Measurements from ENCODE around the gene GOLGA8F.
"Not testable (repeated sequence)": the region's sequence is repeated elsewhere in the genome, so short reads cannot be mapped to it uniquely, and the experiment has no call there.

GOLGA8F gene, protein sequence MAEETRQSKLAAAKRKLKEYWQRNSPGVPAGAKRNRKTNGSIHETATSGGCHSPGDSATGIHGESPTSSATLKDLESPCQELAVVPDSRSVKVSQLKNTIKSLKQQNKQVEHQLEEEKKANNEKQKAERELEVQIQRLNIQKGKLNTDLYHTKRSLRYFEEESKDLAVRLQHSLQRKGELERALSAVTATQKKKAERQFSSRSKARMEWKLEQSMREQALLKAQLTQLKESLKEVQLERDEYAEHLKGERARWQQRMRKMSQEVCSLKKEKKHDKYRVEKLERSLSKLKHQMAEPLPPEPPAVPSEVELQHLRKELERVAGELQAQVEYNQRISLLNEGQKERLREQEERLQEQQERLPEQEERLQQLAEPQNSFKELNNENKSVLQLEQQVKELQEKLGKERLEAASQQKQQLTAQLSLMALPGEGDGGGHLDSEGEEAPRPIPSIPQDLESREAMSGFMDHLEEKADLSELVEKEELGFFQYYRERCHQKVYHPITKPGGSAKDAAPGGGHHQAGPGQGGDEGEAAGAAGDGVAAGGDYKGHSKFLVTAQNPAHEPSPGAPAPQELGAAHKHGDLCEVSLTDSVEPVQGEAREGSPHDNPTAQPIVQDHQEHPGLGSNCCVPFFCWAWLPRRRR

DNA sequence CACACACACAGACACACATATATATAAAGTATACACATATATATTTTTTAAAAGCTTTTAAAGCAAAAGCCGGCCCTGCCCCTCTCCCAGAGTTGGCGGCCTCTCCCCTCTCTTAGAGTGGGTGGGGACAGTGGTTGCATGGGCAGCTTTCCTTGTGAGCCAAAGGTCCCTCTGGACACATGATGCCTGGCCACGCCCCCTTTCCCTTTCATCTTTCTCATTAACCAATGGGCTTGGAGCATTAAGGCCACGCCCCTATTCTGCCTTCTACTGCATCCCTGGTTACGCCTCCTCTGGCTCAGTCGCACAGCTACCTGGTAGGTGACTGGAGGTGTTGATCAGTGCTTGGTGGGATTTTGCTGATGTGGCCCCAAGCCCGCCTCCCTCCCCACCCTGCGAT is at the start of gene GOLGA8F:
Gene GOLGA8F, plus strand, starts transcription at position 301 of the 400 bp plus-strand sequence. Its CDS starts 98 bp downstream, at position 399.
- DNase-seq = not testable (repeated sequence)

DNA sequence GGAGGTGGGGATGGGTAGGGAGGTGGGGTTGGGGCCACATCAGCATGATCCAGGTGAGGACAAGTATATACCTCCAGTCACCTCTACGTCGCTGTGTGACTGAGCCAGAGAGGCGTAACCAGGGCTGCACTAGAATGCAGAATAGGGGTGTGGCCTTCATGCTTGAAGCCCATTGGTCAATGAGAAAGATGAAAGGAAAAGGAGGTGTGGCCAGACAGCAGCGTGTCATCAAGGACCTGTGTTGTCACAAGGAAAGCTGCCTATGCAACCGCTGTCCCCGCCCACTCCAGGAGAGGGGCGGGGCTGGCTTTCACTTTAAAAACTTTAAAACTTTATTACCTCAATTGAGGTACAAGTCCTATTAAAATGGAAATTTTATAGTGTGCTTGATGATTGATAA is 20.5 kb upstream of the GOLGA8F start, which contains the start of gene GOLGA6L24:
Gene GOLGA6L24, minus strand, starts transcription at position 101 of the 400 bp plus-strand sequence. Its CDS starts 61 bp downstream, at position 40.
- DNase-seq = not testable (repeated sequence)

DNA sequence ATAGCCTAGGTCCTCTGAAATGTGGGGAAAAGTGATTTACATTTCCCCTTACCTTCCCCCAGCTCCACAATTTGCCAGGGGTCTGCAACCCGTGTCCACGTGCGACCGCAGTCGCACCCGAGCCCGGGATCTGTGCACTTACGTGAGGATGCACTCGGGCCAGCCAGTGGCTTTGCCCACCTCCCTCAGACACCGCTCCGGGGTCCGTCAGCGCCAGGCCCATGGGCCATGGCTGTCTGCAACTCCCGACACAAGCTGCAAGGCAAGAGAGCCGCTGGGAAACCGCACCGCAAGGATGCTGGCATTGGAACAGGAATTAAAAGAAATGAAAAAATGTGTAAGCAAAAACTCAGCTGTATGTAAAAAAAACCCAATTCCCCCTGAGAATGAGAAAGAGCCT is 13.0 kb upstream of the GOLGA8F start:
- not testable (repeated sequence) for DNase-seq

DNA sequence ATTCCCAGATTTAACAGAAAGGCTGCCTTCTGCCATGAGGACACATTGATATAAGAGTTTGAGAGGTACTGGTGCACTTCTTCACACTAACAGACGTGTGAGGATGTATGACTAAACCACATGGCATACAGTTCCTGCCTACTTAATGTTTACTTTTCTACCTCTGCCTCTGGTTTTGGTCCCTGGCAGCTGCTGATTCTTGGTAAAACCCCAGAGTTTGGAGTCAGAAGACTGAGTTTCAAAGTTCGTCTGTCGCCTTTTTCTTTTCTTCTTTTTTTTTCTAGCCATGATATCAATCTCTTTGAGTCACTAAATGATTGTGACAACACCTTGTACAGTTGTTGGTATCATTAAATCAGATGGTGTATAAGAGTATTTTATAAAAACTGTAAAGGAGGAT is 1.6 kb downstream of the GOLGA8F start:
- not testable (repeated sequence) for DNase-seq

DNA sequence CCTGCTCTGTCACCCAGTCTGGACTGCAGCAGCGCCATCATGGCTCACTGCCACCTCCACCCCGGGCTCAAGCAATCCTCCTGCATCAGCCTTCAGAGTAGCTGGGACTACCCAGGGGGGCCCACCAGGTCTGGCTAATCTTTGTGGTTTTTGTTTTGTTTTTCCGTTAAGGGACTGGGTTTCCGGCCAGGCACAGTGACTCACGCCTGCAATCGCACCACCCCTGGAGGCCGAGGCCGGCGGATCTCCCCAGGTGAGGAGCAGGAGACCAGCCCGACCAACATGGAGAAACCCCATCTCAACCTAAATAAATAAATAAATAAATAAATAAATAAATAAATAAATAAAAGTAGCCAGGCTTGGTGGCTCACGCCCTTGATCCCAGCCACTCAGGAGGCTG is 17.6 kb downstream of the GOLGA8F start:
- DNase-seq = not testable (repeated sequence)

DNA sequence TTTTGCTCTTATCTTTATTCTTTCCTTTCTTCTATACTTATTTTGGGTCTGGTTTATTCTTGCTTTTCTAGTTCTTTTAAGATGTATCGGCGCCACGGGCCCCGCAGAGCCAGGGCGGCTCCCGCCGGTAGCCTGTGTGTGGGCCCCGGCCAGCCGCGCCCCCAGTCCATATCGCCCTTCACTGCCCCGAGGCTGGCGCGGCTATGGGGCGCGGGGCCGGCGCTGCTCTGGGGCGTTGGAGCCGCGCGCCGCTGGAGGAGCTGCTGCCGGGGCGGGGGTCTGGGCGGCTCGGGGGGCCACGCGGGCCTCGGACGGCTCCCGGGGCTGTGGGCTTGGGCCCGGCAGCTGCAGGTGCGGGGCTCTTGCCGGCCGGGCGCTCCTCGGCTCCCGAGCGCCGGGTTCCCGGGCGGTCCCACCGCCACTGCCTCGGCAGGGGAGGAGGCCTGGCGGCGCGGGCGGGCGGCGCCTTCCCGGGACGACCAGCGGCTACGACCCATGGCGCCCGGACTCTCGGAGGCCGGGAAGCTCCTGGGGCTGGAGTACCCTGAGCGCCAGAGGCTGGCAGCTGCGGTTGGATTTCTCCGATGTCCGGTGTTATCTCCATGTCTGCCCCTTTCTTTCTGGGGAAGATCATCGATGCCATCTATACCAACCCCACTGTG is 24.4 kb downstream of the GOLGA8F start:
- DNase-seq = not testable (repeated sequence)

DNA sequence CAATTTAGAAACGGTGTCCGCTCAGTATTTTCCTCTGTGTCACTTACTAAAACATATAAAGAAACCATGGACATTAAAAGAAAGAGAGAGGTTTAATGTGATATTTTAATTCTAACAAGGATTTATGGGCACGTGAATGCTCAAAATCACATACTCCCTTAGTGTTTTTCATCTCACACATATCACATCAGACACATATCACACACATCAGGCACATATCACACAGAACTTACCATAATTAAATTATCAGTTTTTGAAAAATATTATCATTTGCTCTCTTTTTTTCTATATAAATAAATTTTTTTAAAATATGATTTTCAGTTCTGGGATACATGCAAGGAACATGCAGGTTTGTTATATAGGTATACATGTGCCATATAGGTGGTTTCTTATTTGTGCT is 42.0 kb downstream of the GOLGA8F start:
- DNase-seq = not testable (repeated sequence)

DNA sequence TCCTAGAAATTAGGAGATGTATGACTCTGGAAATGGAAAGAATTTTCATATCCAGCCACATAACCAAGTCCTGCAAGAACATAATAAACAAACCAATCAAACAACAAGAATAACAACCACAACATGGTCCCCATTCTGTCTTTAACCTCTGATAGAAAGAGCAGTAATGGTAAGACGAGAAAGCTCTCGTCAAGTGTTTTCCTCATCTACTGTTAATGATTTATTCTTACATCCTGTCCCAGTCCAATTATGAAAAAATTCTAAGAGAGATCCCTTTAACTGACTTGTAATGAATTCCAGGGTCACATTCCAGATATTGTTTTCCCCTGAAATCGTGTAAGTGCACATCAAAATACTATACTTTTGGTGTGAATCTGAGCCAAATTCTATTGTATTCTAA is 57.1 kb downstream of the GOLGA8F start:
- DNase-seq = not testable (repeated sequence)
